Femur (tissue), 1 donor: Measurements from ENCODE around the gene PTGER4.

Experiments
- DNase-seq: peaks from one replicate; pipeline ENCODE4 v3.0.0-alpha.2; 2017

The PTGER4 gene

GRCh38 chr5:40672425-40672824 is 7.3 kb upstream of the PTGER4 start:
- no peak for DNase-seq

GRCh38 chr5:40674661-40675235 is 5.0 kb upstream of the PTGER4 start:
- DNase-seq = no peak

- no peak for DNase-seq
Measured at GRCh38 chr5:40675396-40676133, 4.2 kb upstream of the PTGER4 start.

- DNase-seq = peak; percentile 53
Measured at GRCh38 chr5:40676613-40677343, 2.9 kb upstream of the PTGER4 start.

GRCh38 chr5:40677456-40677855 is 2.3 kb upstream of the PTGER4 start:
- DNase-seq = no peak

- DNase-seq = no peak
Measured at GRCh38 chr5:40678026-40678425, 1.7 kb upstream of the PTGER4 start.

GRCh38 chr5:40678460-40679147 is 1.1 kb upstream of the PTGER4 start:
- DNase-seq = no peak

GRCh38 chr5:40679148-40679912 is 385 bp upstream of the PTGER4 start:
- DNase-seq = peak; percentile 96

- peak; percentile 46 for DNase-seq
Measured at GRCh38 chr5:40680741-40681362, 1.1 kb downstream of the PTGER4 start.

- peak; percentile 45 for DNase-seq
Measured at GRCh38 chr5:40681363-40682153, 1.8 kb downstream of the PTGER4 start.

GRCh38 chr5:40682154-40683017 is 2.7 kb downstream of the PTGER4 start:
- DNase-seq = no peak

GRCh38 chr5:40683305-40683704 is 3.6 kb downstream of the PTGER4 start:
- DNase-seq = no peak

- no peak for DNase-seq
Measured at GRCh38 chr5:40685193-40685592, 5.5 kb downstream of the PTGER4 start.

- no peak for DNase-seq
Measured at GRCh38 chr5:40685976-40686486, 6.3 kb downstream of the PTGER4 start.

- DNase-seq = no peak
Measured at GRCh38 chr5:40687321-40687720, 7.6 kb downstream of the PTGER4 start.

- DNase-seq = peak; percentile 92
Measured at GRCh38 chr5:40688127-40688761, 8.5 kb downstream of the PTGER4 start.

GRCh38 chr5:40688996-40689395 is 9.3 kb downstream of the PTGER4 start:
- DNase-seq = no peak

- DNase-seq = peak; percentile 35
Measured at GRCh38 chr5:40689438-40689837, 9.7 kb downstream of the PTGER4 start.

GRCh38 chr5:40690267-40690666 is 10.6 kb downstream of the PTGER4 start:
- no peak for DNase-seq

- no peak for DNase-seq
Measured at GRCh38 chr5:40691894-40692293, 12.2 kb downstream of the PTGER4 start.
